Measurements from ENCODE around the gene UQCR10. TPM values are rescaled to one million over a fixed set of nuclear protein-coding genes. Genes with fewer than 3 reads are reported as not detected.

UQCR10 gene
- total RNA-seq, 1 donor, result 52.1 TPM

- H3K79me2 ChIP-seq (ENCODE audit: insufficient read depth, low read length), result no peaks in the 10 kb centered on the region
- peaks cover 23% of the 10 kb centered on the region for H3K36me3 ChIP-seq (ENCODE audit: insufficient read depth, low read length)
- peak overlapping the region; percentile 50 for H3K4me2 ChIP-seq (ENCODE audit: insufficient read depth, low read length)
- no peaks in the 10 kb centered on the region for H3K27me3 ChIP-seq (ENCODE audit: insufficient read depth, low read length)
- H3K9me3 ChIP-seq (ENCODE audit: low read depth, low read length), result no peaks in the 10 kb centered on the region
- H3K27ac ChIP-seq (ENCODE audit: low read depth, low read length), result peak overlapping the region; percentile 38
- H2AFZ ChIP-seq (ENCODE audit: low read length), result peak overlapping the region; percentile 58
- peak; percentile 91 for DNase-seq (ENCODE audit: insufficient read length, low spot score, missing footprints)
- no peaks in the 10 kb centered on the region for H4K20me1 ChIP-seq (ENCODE audit: insufficient read depth, low read length)
- peaks cover 37% of the 10 kb centered on the region for H3K4me1 ChIP-seq (ENCODE audit: insufficient read depth, low read length)
- TF ChIP-seq CTCF (IDR thresholded peaks at IDR 0.05; ENCODE audit: extremely low read depth, low read depth, low read length), result no peak
- H3K4me3 ChIP-seq (ENCODE audit: insufficient read depth, low read length), result peak overlapping the region; percentile 7
Measured at GRCh38 chr22:29784451-29785361, 17.5 kb downstream of the UQCR10 start.

- H3K36me3 ChIP-seq (ENCODE audit: insufficient read depth, low read length), result peaks cover 33% of the 10 kb centered on the region
- TF ChIP-seq CTCF (IDR thresholded peaks at IDR 0.05; ENCODE audit: extremely low read depth, low read depth, low read length), result no peak
Measured at GRCh38 chr22:29786031-29786430, 18.9 kb downstream of the UQCR10 start.

GRCh38 chr22:29787371-29787980 is 20.3 kb downstream of the UQCR10 start:
- Histone ChIP-seq H4K20me1 (ENCODE audit: insufficient read depth, low read length) (no peaks in the 10 kb centered on the region), H3K4me2 (ENCODE audit: insufficient read depth, low read length) (no peak overlapping the region), H3K27me3 (ENCODE audit: insufficient read depth, low read length) (no peaks in the 10 kb centered on the region), H3K27ac (ENCODE audit: low read depth, low read length) (no peak overlapping the region), H3K9me3 (ENCODE audit: low read depth, low read length) (no peaks in the 10 kb centered on the region), H3K4me3 (ENCODE audit: insufficient read depth, low read length) (no peak overlapping the region), H2AFZ (ENCODE audit: low read length) (no peak overlapping the region), H3K79me2 (ENCODE audit: insufficient read depth, low read length) (no peaks in the 10 kb centered on the region), H3K36me3 (ENCODE audit: insufficient read depth, low read length) (peaks cover 44% of the 10 kb centered on the region), H3K4me1 (ENCODE audit: insufficient read depth, low read length) (peaks cover 13% of the 10 kb centered on the region)
- DNase-seq (ENCODE audit: insufficient read length, low spot score, missing footprints), result peak; percentile 22
- TF ChIP-seq CTCF (IDR thresholded peaks at IDR 0.05; ENCODE audit: extremely low read depth, low read depth, low read length), result no peak

More at GRCh38 chr22:29786031-29786430, 18.9 kb downstream of the UQCR10 start:
- Histone ChIP-seq H2AFZ (ENCODE audit: low read length) (no peak overlapping the region), H4K20me1 (ENCODE audit: insufficient read depth, low read length) (no peaks in the 10 kb centered on the region), H3K4me2 (ENCODE audit: insufficient read depth, low read length) (no peak overlapping the region), H3K4me3 (ENCODE audit: insufficient read depth, low read length) (no peak overlapping the region), H3K27ac (ENCODE audit: low read depth, low read length) (no peak overlapping the region), H3K4me1 (ENCODE audit: insufficient read depth, low read length) (peaks cover 27% of the 10 kb centered on the region), H3K9me3 (ENCODE audit: low read depth, low read length) (no peaks in the 10 kb centered on the region), H3K27me3 (ENCODE audit: insufficient read depth, low read length) (no peaks in the 10 kb centered on the region), H3K79me2 (ENCODE audit: insufficient read depth, low read length) (no peaks in the 10 kb centered on the region)
- DNase-seq (ENCODE audit: insufficient read length, low spot score, missing footprints), result peak; percentile 31

Measured in osteoblast (primary cell).